HepG2 (cell line): ENCODE data around the gene SCAANT1. TPM values are rescaled to one million over a fixed set of nuclear protein-coding genes. Genes with fewer than 3 reads are reported as not detected.

ENCODE experiments used
- AGO2 ChIP-seq: fragments of 200-400 bp; formaldehyde crosslinking; optimal IDR thresholded peaks from 2 replicates; pipeline ENCODE3; 2017; ENCODE audit warnings: mild to moderate bottlenecking, low read depth, low read length, moderate library complexity
- ARHGAP35 ChIP-seq: sonication (generic); formaldehyde crosslinking; IDR thresholded peaks from 2 replicates; pipeline ENCODE4 v1.9.0; 2022; ENCODE audit warnings: mild to moderate bottlenecking, inconsistent platforms, moderate library complexity, missing genetic modification reagents, borderline replicate concordance
- HDAC2 ChIP-seq: sonication (generic); formaldehyde crosslinking; IDR thresholded peaks from 2 replicates; pipeline ENCODE4 v1.4.0; 2020; ENCODE audit warnings: missing genetic modification reagents
- KDM5A ChIP-seq: fragments of 200-600 bp; sonication (generic); IDR thresholded peaks from 2 replicates; pipeline ENCODE4 v1.7.0; 2018; ENCODE audit warnings: antibody characterized with exemption, mild to moderate bottlenecking, low read length, borderline replicate concordance
- MBNL3 ChIP-seq: fragments of 250-450 bp; sonication (Bioruptor Pico); conservative IDR thresholded peaks from 2 replicates; pipeline ENCODE4 v1.8.0; 2022; ENCODE audit warnings: mild to moderate bottlenecking, inconsistent platforms
- MEIS2 ChIP-seq: sonication (generic); formaldehyde crosslinking; IDR thresholded peaks from 2 replicates; pipeline ENCODE4 v1.9.0; 2021; ENCODE audit warnings: mild to moderate bottlenecking, missing genetic modification reagents
- MXI1 ChIP-seq: IDR thresholded peaks from 3 replicates; pipeline ENCODE4 v1.6.1; 2012; ENCODE audit warnings: low read depth, low read length, inconsistent platforms, borderline replicate concordance
- NCOA2 ChIP-seq: sonication (generic); formaldehyde crosslinking; IDR thresholded peaks from 2 replicates; pipeline ENCODE4 v1.8.0; 2022; ENCODE audit warnings: inconsistent platforms
- NRL ChIP-seq: sonication (generic); formaldehyde crosslinking; IDR thresholded peaks from 2 replicates; pipeline ENCODE4 v1.5.0; 2020; ENCODE audit warnings: missing genetic modification reagents, mild to moderate bottlenecking, moderate library complexity, borderline replicate concordance
- PHB2 ChIP-seq: fragments of 450-650 bp; IDR thresholded peaks from 2 replicates; pipeline ENCODE4 v1.6.1; 2018; ENCODE audit not compliant: partially characterized antibody
- RFXANK ChIP-seq: IDR thresholded peaks from 2 replicates; pipeline ENCODE4 v1.6.1; 2016
- SIX4 ChIP-seq: sonication (generic); formaldehyde crosslinking; IDR thresholded peaks from 2 replicates; pipeline ENCODE4 v1.4.0; 2020; ENCODE audit warnings: missing genetic modification reagents
- SP140L ChIP-seq: sonication (generic); formaldehyde crosslinking; IDR thresholded peaks from 2 replicates; pipeline ENCODE4 v1.4.0; 2020; ENCODE audit warnings: missing genetic modification reagents, borderline replicate concordance
- SRF ChIP-seq: IDR thresholded peaks from 2 replicates; pipeline ENCODE4 v1.6.1; 2011; ENCODE audit warnings: mild to moderate bottlenecking, low read depth, low read length, moderate library complexity
- TFDP2 ChIP-seq: sonication (generic); formaldehyde crosslinking; IDR thresholded peaks from 2 replicates; pipeline ENCODE4 v1.4.0; 2020; ENCODE audit warnings: missing genetic modification reagents
- TGIF2 ChIP-seq: IDR thresholded peaks from 2 replicates; pipeline ENCODE4 v1.6.1; 2016; ENCODE audit warnings: control low read depth, missing compliant biosample characterization
- ZBTB1 ChIP-seq: sonication (generic); formaldehyde crosslinking; IDR thresholded peaks from 2 replicates; pipeline ENCODE4 v1.4.0; 2020; ENCODE audit warnings: missing genetic modification reagents, borderline replicate concordance
- ZBTB43 ChIP-seq: sonication (generic); formaldehyde crosslinking; conservative IDR thresholded peaks from 2 replicates; pipeline ENCODE4 v1.4.0; 2020; ENCODE audit warnings: missing genetic modification reagents
- ZKSCAN1 ChIP-seq: fragments of 150-350 bp; IDR thresholded peaks from 2 replicates; pipeline ENCODE4 v1.6.1; 2014; ENCODE audit warnings: low read length
- ZNF205 ChIP-seq: IDR thresholded peaks from 2 replicates; pipeline ENCODE4 v1.6.1; 2018; ENCODE audit warnings: missing biosample characterization, missing genetic modification reagents
- ZNF225 ChIP-seq: sonication (generic); formaldehyde crosslinking; IDR thresholded peaks from 2 replicates; pipeline ENCODE4 v1.4.0; 2020; ENCODE audit warnings: mild to moderate bottlenecking, missing genetic modification reagents
- ZNF232 ChIP-seq: sonication (generic); formaldehyde crosslinking; IDR thresholded peaks from 2 replicates; pipeline ENCODE4 v1.4.0; 2020; ENCODE audit warnings: missing genetic modification reagents, borderline replicate concordance
- ZNF280B ChIP-seq: sonication (generic); formaldehyde crosslinking; IDR thresholded peaks from 2 replicates; pipeline ENCODE4 v1.5.0; 2020; ENCODE audit warnings: missing genetic modification reagents, mild to moderate bottlenecking, borderline replicate concordance
- ZNF282 ChIP-seq: fragments of 450-650 bp; IDR thresholded peaks from 2 replicates; pipeline ENCODE4 v1.6.1; 2018; ENCODE audit not compliant: partially characterized antibody
- ZNF496 ChIP-seq: sonication (generic); formaldehyde crosslinking; IDR thresholded peaks from 2 replicates; pipeline ENCODE4 v1.8.1; 2023; ENCODE audit warnings: mild to moderate bottlenecking, moderate library complexity, missing genetic modification reagents; ENCODE audit not compliant: insufficient replicate concordance
- ZNF580 ChIP-seq: IDR thresholded peaks from 2 replicates; pipeline ENCODE4 v1.6.1; 2016; ENCODE audit warnings: low read depth, borderline replicate concordance
- ZNF761 ChIP-seq: sonication (generic); formaldehyde crosslinking; conservative IDR thresholded peaks from 2 replicates; pipeline ENCODE4 v1.4.0; 2020; ENCODE audit warnings: mild to moderate bottlenecking, missing genetic modification reagents
- ZNF781 ChIP-seq: sonication (generic); formaldehyde crosslinking; IDR thresholded peaks from 2 replicates; pipeline ENCODE4 v1.5.1; 2020; ENCODE audit warnings: borderline replicate concordance, mild to moderate bottlenecking, missing genetic modification reagents; ENCODE audit errors: not compliant biosample characterization
- ZNF792 ChIP-seq: IDR thresholded peaks from 2 replicates; pipeline ENCODE4 v1.6.1; 2016
- ZNF850 ChIP-seq: sonication (generic); formaldehyde crosslinking; conservative IDR thresholded peaks from 2 replicates; pipeline ENCODE4 v1.9.0; 2021; ENCODE audit warnings: mild to moderate bottlenecking, missing genetic modification reagents
- polyA plus RNA-seq, 8 experiments: library from polyadenylated mRNA; depleted of rRNA in 3 of 8; stranded (reverse) in 7 of 8; unstranded in 1 of 8; fragments of >200 nt; fragmentation: Illumina TruSeq in 4 of 8; extraction: Trizol in 4 of 8; gene quantifications; 2 replicates each; pipeline versions ENCODE4 v1.2.1 to v1.2.3, GENCODE V29; 2011 to 2016; ENCODE audit warnings: low read depth in 4 of 8, missing spikeins in 1 of 8, mixed read lengths in 1 of 8; ENCODE audit not compliant: insufficient read depth in 1 of 8
- total RNA-seq, 5 experiments: library from RNA; depleted of rRNA; stranded (reverse); fragments of >200 nt; fragmentation: Illumina TruSeq; extraction: Trizol; gene quantifications; 2 replicates each; pipeline ENCODE4 v1.2.3, GENCODE V29; 2016; ENCODE audit warnings: low read depth in 1 of 5

The SCAANT1 gene
- total and polyA plus RNA-seq, 2 of the 13 experiments (the other 11 are each of a cell fraction or from before 2014, with no cell fraction given) = not detected

- TF ChIP-seq ZBTB43 (CRISPR knock-in tag) (no peak), HDAC2 (CRISPR knock-in tag) (peak; percentile 21; the same call in 1 of the 2 replicates), TFDP2 (no peak), MXI1 (0 out of 3 replicates have a peak, but pooled peaks have one; percentile 61), ZNF496 (no peak), ZNF225 (CRISPR knock-in tag) (no peak), ZNF282 (no peak), ZNF761 (no peak), ZKSCAN1 (peak; percentile 80), NRL (0 out of 2 replicates have a peak, but pooled peaks have one; percentile 58), AGO2 (no peak), ARHGAP35 (no peak), ZNF792 (CRISPR knock-in tag) (0 out of 2 replicates have a peak, but pooled peaks have one; percentile 24), ZNF280B (CRISPR knock-in tag) (0 out of 2 replicates have a peak, but pooled peaks have one; percentile 35), ZNF205 (0 out of 2 replicates have a peak, but pooled peaks have one; percentile 33), SP140L (no peak), SIX4 (CRISPR knock-in tag) (no peak), ZNF781 (CRISPR knock-in tag) (peak; percentile 35), ZNF232 (CRISPR knock-in tag) (0 out of 2 replicates have a peak, but pooled peaks have one; percentile 17), SRF (no peak), MEIS2 (CRISPR knock-in tag) (no peak), NCOA2 (CRISPR knock-in tag) (0 out of 2 replicates have a peak, but pooled peaks have one; percentile 22), MBNL3 (CRISPR knock-in tag) (no peak), ZBTB1 (CRISPR knock-in tag) (no peak), PHB2 (no peak), ZNF580 (CRISPR knock-in tag) (0 out of 2 replicates have a peak, but pooled peaks have one; percentile 15), TGIF2 (CRISPR knock-in tag) (0 out of 2 replicates have a peak, but pooled peaks have one; percentile 26), RFXANK (CRISPR knock-in tag) (no peak), ZNF850 (CRISPR knock-in tag) (no peak), KDM5A (0 out of 2 replicates have a peak, but pooled peaks have one; percentile 29)
Observed at GRCh38 chr3:63911509-63911872, 692 bp downstream of the SCAANT1 start (continued).
